ENCODE measurements around the gene NEXN.

- TF ChIP-seq CTCF (IDR thresholded peaks at IDR 0.05) (no peak), POLR2A (IDR thresholded peaks at IDR 0.05) (no peak)
Observed at GRCh38 chr1:77845951-77846350, 42.5 kb upstream of the NEXN start.

Measured in heart left ventricle (tissue), 13 donors.